ENCODE data around the gene AK4.

The AK4 gene

DNA sequence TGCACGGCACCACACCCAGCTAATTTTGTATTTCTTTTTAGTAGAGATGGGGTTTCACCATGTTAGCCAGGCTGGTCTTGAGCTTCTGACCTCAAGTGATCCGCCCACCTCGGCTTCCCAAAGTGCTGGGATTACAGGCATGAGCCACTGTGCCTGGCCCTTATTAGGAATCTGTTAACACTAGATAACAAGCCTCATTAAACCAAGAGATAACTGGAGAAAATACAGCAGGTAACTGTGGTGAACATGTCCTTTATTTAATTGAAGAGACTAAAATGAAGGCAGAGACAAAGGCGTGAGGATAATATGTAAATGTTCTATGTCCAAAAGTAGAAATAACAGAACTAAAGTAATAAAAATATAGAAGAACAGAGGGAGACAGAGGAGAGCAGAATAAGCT lies 89.5 kb downstream of the AK4 start:
- Histone ChIP-seq H3K4me2 (ENCODE audit: low read depth, low read length, poor library complexity, severe bottlenecking) (no peak overlapping the region), H3K9me3 (ENCODE audit: insufficient read depth, low read length) (no peaks in the 10 kb centered on the region), H4K20me1 (ENCODE audit: low read depth, low read length) (no peaks in the 10 kb centered on the region), H2AFZ (ENCODE audit: low read depth, low read length, severe bottlenecking) (no peak overlapping the region), H3F3A (ENCODE audit: insufficient read depth) (no peaks in the 10 kb centered on the region), H3K9me2 (replicated peaks; ENCODE audit: insufficient read depth, low read length) (no peaks in the 10 kb centered on the region), H3K27ac (ENCODE audit: low read depth, low read length) (no peak overlapping the region), H3K27me3 (ENCODE audit: low read length) (no peaks in the 10 kb centered on the region), H3K79me2 (ENCODE audit: insufficient read depth, low read length) (no peaks in the 10 kb centered on the region), H3K9ac (ENCODE audit: low read length) (no peak overlapping the region), H3K36me3 (ENCODE audit: low read length) (no peaks in the 10 kb centered on the region), H3K4me3 (ENCODE audit: insufficient read depth, low read length, poor library complexity, severe bottlenecking) (no peak overlapping the region)
- TF ChIP-seq, protein P1, sequence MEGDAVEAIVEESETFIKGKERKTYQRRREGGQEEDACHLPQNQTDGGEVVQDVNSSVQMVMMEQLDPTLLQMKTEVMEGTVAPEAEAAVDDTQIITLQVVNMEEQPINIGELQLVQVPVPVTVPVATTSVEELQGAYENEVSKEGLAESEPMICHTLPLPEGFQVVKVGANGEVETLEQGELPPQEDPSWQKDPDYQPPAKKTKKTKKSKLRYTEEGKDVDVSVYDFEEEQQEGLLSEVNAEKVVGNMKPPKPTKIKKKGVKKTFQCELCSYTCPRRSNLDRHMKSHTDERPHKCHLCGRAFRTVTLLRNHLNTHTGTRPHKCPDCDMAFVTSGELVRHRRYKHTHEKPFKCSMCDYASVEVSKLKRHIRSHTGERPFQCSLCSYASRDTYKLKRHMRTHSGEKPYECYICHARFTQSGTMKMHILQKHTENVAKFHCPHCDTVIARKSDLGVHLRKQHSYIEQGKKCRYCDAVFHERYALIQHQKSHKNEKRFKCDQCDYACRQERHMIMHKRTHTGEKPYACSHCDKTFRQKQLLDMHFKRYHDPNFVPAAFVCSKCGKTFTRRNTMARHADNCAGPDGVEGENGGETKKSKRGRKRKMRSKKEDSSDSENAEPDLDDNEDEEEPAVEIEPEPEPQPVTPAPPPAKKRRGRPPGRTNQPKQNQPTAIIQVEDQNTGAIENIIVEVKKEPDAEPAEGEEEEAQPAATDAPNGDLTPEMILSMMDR (IDR thresholded peaks at IDR 0.05; ENCODE audit: insufficient read depth, low read length, poor library complexity, severe bottlenecking): no peak
- TF ChIP-seq EZH2phosphoT487 (conservative IDR thresholded peaks at IDR 0.05; ENCODE audit: low read length): no peak

- Histone ChIP-seq H3K9me3 (ENCODE audit: insufficient read depth, low read length) (no peaks in the 10 kb centered on the region), H3K9ac (ENCODE audit: low read length) (no peak overlapping the region), H2AFZ (ENCODE audit: low read depth, low read length, severe bottlenecking) (no peak overlapping the region), H3K9me2 (replicated peaks; ENCODE audit: insufficient read depth, low read length) (no peaks in the 10 kb centered on the region), H4K20me1 (ENCODE audit: low read depth, low read length) (no peaks in the 10 kb centered on the region), H3K27me3 (ENCODE audit: low read length) (no peaks in the 10 kb centered on the region), H3K79me2 (ENCODE audit: insufficient read depth, low read length) (no peaks in the 10 kb centered on the region), H3K4me2 (ENCODE audit: low read depth, low read length, poor library complexity, severe bottlenecking) (no peak overlapping the region), H3F3A (ENCODE audit: insufficient read depth) (no peaks in the 10 kb centered on the region), H3K36me3 (ENCODE audit: low read length) (no peaks in the 10 kb centered on the region), H3K4me3 (ENCODE audit: insufficient read depth, low read length, poor library complexity, severe bottlenecking) (no peak overlapping the region), H3K27ac (ENCODE audit: low read depth, low read length) (no peak overlapping the region)
- no peak for TF ChIP-seq EZH2phosphoT487 (conservative IDR thresholded peaks at IDR 0.05; ENCODE audit: low read length)
- TF ChIP-seq, protein P1 (IDR thresholded peaks at IDR 0.05; ENCODE audit: insufficient read depth, low read length, poor library complexity, severe bottlenecking): no peak
Observed at GRCh38 chr1:65238010-65238409, 90.0 kb downstream of the AK4 start.

GRCh38 chr1:65243491-65243890 lies 95.5 kb downstream of the AK4 start:
- Histone ChIP-seq H3K9me3 (ENCODE audit: insufficient read depth, low read length) (no peaks in the 10 kb centered on the region), H3K27ac (ENCODE audit: low read depth, low read length) (no peak overlapping the region), H3K4me3 (ENCODE audit: insufficient read depth, low read length, poor library complexity, severe bottlenecking) (no peak overlapping the region), H3K4me2 (ENCODE audit: low read depth, low read length, poor library complexity, severe bottlenecking) (no peak overlapping the region), H2AFZ (ENCODE audit: low read depth, low read length, severe bottlenecking) (no peak overlapping the region), H3K36me3 (ENCODE audit: low read length) (no peaks in the 10 kb centered on the region), H3K9ac (ENCODE audit: low read length) (no peak overlapping the region), H3K27me3 (ENCODE audit: low read length) (no peaks in the 10 kb centered on the region), H3F3A (ENCODE audit: insufficient read depth) (no peaks in the 10 kb centered on the region), H3K9me2 (replicated peaks; ENCODE audit: insufficient read depth, low read length) (no peaks in the 10 kb centered on the region), H3K79me2 (ENCODE audit: insufficient read depth, low read length) (no peaks in the 10 kb centered on the region), H4K20me1 (ENCODE audit: low read depth, low read length) (no peaks in the 10 kb centered on the region)
- TF ChIP-seq EZH2phosphoT487 (conservative IDR thresholded peaks at IDR 0.05; ENCODE audit: low read length): no peak
- TF ChIP-seq, protein P1 (IDR thresholded peaks at IDR 0.05; ENCODE audit: insufficient read depth, low read length, poor library complexity, severe bottlenecking): no peak

Data from SU-DHL-6 (cell line).